ENCODE data around the gene CYP21A2.
"Not testable (repeated sequence)": the region's sequence is repeated elsewhere in the genome, so short reads cannot be mapped to it uniquely, and the experiment has no call there.

- not testable (repeated sequence) for TF ChIP-seq CTCF, EZH2phosphoT487 (IDR thresholded peaks at IDR 0.05)
Measured at GRCh38 chr6:32041385-32041784, 3.2 kb downstream of the CYP21A2 start.

Data from neural progenitor cell (in vitro differentiated cells).